Activated T-helper 1 cell treated with Interleukin-2 at 50 U/mL for 16 hours (primary cell): Measurements from ENCODE around the gene EZH2.

Source experiments
- DNase-seq: peaks from one replicate; pipeline ENCODE4 v3.0.0-alpha.2; 2020; ENCODE audit warnings: low read depth

The EZH2 gene

DNA sequence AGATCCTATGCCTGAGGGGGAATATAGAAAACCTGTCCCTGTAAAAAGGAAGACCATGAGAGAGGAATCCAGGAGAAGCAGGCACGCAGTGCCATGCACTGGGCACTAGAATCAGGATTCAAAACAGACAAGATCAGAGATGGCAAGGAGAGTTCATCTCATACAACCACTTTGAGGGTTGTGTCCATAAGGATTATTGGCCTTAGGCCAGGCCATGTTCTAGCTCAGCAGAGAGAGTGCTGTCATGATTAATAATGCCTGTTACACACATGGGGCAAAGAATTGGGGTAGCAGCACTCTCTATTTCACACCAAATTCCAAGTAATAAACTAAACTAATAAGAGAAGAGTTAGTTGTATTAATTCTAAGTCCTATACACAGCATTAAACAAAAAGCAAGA, 29.1 kb downstream of the EZH2 start:
- no peak for DNase-seq

DNA sequence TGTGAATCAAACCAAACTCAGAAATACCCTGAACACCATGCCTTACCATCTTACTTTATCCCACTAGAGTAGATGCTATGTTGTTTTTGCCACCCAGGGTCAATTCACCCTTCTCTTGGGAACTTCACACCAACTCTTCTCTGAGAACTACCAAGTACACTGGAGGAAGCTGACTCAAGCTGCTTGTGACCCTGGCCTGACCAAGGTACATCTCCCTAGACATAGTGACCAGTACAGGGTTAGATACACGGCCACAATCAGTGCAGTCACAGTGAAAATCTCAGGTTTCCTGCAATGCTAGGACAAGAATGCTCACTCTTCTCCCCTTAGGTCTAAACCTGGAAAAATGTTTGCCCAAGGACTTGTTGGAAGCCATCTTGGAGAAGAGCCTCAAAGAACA, 31.8 kb downstream of the EZH2 start:
- DNase-seq: no peak

DNA sequence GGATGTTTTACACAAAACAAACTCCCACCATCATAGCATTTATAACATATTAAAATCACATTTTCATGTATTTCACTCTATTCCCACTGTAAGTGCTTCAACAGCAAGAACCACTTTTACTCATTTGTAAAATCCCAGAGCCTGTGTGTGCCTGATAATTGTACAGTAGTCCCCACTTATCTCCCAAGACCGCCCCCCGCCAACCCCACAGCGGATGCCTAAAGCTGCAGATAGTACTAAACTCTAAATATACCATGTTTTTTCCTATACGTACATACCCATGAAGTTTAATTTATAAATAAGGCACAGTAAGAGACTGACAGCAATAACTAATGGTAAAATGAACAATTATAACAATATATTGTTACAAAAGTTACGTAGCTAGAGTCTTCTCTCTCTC, 33.5 kb downstream of the EZH2 start:
- DNase-seq: no peak

DNA sequence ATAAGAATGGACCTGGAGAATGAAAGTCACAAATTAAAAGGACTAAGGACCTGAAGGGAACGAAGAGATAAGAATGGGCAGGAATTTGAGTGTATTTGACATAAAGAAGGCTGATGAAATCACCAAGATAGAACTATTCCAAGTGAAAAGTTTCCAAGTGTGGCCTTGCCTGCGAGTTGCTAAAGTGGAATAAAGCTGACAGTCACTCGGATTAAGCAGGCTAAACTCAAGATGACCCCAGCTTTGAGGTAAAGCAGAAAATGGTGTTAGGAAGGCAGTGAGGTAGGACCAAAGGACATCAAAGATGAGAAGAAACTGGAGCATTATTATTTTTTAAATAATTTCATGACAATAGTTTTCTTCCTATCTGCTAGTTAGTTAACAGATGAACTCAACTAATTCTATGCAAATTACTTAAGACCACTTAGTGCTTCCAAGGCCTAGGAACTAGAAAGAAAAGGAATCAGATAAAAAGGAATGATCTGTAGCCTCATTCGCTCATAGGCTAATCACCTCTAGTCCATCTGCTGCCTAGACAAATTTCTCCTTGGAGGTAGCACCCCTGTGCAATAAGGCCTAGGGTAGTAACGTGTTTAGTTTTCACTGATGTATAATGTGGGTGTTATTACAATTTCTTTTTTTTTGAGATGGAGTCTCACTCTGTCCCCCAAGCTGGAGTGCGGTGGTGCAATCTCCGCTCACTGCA, 34.5 kb downstream of the EZH2 start:
- no peak for DNase-seq

DNA sequence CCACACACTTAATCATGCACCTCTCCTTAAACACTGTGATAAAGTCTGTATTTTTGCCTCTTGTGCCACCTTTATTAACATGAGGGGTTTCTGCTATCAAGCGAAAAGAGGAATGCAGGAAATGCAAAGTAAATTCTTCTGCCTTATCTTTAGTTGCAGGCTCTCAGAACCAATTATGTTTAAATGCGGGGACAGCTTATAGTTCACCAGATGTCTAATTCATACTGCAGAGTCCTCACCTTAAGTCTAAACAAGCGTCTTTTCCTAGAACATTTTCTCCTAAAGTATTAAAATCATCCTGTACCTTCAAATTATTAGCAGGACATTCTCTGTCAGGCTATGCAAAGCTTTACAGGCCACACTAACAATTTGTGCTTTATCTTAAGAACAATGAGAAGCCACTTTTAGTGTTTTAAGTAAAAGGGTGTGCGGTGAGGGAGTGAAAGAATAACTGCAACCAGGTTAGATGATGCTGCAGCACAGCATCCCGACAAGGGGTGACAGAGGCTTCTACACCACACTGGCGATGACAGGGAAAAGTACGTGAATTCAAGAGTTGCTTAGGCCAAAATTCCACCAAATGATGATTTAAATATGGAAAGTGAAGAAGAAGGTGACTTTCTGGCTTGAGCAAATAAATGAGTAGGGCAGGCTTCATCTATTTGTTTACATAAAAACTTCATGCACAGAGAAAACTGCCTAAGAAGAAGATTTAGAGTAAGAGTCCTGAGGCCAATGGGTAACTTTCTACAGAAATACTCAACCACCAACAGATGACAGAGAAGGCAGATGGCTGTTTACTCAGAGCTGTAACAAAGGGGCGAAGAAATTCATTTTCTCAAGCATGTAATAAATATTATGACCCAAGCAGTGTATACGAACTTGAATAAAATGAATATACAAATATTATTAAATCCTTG, 36.0 kb downstream of the EZH2 start:
- DNase-seq: no peak

DNA sequence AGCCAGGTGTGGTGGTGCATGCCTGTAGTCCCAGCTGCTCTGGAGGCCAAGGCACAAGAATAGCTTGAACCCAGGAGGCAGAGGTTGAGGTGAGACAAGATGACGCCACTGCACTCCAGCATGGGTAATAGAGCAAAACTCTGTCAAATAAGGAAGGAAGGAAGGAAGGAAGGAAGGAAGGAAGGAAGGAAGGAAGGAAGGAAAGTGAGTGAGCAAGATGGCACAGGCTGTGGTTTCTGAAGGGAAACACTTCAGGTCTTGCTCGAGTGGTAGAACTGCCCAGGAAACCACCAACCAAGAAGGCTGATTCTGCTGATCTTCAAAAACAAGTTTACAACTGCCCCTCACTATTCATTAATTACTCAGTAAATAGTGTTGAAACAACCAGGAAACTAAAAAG, 45.2 kb downstream of the EZH2 start:
- no peak for DNase-seq

DNA sequence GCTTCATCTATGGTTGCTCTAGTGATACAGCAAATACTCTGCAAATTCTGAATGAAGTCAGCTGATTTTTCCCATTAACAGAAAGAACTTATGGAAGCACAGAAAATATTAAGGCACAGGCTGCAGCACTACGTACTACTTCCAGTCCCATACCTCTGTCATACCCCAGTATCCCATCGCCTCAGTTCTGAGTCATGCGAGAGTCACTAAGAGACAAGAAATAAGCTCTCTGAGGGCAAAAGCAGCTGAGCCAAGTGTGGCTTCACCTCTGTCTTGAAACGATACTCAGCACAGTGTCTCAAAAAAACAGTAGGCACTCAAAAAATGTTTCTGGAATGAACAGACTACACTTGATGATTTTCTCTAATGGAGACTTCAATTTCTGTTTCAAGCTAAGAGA, 48.2 kb downstream of the EZH2 start:
- no peak for DNase-seq

DNA sequence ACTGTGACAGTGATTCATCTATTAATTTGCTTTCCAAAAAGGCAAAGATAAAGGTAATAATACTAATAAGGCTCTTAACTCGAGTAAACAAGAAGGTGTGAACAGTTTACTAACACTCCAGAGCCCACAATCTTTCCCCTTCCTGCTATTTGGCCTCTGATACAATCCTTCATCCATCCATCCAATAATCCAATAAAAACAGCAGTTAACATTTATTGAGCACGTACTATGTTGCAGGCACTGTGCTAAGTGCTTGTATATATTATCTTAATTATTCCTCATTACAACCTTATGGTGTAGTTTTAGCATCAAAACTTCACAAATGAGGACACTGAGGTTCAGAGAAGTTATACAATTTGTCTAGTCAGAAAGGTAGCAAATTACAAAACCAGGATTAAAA, 49.5 kb downstream of the EZH2 start:
- no peak for DNase-seq

DNA sequence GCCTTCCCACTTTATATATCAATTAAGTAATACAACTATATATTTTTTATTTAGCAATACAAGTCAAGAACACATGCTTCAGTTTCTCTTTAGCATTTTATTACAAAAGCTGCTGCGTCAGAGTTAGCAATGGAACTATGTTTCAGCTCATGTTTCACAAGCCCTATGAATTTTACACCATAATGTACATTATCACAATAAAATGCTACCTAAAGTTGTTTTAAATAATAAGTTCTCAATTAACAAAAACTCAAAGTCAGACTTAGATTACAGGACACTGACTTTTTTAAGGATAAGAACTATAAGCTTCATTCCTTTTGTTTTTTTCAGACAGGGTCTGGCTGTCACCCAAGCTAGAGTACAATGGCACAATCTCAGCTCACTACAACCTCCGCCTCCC, 52.3 kb downstream of the EZH2 start:
- DNase-seq: no peak

DNA sequence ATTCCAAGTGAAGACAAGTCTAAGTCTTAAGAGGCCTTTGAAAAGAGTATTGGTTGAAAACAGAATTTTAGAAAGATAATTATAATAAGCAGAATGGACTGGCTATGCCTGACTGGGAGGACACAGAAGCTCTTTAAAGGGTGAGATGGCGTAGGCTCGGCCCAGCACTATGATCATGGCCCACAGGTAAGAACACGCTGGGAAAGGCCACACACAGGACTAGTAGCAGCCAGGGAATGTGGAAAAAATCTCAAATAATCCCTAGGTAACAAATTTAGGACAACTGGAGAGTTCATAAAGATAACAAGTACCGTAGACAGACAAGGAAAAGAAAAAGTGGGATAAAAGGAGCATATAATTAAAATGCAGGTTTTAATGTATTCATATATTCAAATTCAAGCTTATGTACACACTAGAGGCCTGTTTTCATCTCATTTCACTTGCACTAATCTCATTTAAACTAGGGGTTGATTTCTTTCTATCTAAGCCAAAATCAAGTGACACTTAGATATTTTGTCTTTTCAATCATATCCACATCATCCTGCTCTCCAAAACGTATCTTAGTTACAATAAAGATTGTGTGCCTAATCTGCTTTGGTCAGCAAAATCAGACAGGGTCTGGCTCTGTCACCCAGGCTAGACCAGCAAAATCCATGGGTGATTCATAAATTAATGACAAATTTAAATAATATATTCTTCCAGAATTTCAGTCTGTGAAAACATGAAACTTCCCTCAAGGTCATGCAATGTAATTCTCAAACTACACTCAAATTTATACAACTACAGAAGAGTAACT, 53.0 kb downstream of the EZH2 start:
- DNase-seq: no peak

DNA sequence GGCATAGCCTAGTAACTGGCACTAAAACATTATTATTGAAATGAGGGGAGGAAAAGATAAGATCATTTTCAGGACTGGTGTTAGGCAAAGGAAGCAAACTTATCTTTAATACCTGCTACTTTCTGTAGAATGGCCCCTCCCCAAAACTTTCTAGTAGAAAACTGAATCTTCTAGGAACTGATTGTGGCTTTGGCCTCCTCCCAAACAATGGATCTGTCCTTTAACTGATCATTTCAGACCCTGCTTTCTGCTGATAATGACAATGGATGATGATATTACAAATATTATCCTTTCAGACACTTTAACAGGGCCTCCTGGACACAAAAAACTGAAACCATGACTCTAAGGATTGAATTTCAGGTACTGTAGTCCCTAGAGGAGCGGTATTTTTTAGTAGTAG, 55.1 kb downstream of the EZH2 start:
- no peak for DNase-seq

DNA sequence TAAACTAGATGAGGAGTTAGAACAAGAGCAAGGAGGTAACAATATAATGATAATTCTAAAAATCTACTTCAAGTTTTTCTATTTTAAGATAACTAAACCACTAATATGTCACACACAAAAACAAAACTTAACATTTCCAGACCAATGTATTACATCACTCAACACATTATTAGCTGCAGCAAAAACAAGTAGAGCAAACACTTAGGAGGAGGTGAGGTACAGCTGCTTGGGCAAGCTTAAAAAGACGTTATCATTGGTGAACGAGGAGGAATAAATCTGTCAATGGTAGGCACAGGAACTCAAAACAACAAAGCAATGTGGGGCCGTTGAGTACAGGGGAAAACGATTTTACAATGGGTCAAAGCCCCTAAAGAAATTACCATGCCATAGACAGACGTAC, 58.8 kb downstream of the EZH2 start:
- DNase-seq: no peak

DNA sequence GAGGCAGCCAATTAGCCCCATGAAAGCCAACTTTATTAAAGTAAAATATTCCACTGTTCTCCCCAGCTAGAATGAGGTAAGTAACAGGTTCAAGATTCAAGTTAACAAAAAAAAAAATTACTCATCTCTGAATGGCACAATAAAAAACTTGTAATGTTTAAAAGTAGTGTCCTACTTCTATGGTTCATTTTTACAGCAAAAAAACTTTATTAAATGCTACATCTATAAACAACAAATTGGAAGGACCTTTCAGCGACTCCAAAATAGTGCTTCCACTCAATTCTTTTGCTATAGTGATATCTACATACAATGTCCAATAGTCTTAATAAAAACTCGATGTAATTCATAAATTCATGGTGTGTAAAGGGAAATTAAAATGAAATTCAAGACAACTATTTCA, 59.2 kb downstream of the EZH2 start:
- DNase-seq: no peak

DNA sequence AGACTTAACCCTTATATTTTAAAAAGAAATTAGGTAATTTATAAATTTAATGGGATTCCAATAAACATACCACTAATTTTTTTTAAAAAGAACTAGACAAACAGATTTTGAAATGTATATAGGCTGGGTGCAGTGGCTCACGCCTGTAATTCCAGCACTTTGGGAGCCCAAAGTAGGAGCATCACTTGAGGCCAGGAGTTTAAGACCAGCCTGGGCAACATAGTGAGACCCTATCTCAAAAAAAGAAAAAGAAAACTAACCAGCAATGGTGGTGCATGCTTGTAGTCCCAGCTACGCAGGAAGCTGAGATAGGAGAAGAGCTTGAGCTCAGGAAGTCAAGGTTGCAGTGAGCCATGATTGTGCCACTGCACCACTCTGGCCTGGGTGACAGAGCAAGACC, 62.7 kb downstream of the EZH2 start:
- no peak for DNase-seq

DNA sequence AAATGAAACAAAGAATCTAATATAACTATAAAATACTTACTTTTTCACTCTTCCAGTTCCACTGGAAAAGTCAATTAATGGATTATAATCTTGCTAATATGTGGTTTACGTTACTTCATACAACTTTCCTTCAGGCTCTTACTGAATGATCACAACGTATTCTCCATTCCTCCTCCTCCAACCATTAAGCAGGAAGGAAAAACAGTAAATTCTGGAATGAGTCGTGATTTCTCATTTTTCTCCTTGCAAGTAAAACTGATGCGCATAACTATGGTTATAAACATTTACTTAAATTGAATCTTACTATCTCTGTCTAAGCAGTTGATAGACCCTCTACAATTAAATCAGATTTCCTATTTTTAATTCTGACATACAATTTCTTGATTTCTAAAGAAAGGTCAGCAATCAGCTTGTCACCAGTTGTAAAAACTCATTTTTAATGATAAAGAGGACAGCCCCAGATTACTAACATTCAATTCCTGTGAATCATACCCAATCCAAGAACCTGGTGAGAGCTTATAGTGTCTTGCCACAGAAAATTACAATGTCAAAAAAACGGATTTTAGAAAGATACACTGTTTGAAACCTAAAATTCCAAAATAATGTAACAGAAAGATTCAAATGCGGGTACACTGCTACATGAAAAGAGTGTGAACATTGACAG, 64.3 kb downstream of the EZH2 start:
- DNase-seq: no peak

DNA sequence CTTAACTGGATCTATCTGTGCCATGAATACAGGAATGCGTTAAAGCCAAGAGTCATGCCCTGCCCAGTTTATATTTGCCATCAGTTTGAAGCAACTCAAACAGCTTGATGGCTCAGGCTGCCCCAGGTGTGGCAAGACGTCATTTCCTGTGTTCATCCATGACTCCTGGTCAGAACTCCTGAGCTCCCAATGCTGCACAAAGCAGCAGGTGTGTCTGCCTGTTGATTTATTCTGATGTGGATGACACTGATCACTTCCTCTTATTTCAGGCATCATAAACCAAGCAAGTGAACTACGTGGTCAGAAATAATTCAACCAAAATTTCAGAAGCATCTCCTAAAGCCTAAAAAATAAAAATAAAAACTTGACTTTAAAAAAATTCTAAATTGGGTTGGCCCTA, 68.5 kb downstream of the EZH2 start:
- DNase-seq: no peak

DNA sequence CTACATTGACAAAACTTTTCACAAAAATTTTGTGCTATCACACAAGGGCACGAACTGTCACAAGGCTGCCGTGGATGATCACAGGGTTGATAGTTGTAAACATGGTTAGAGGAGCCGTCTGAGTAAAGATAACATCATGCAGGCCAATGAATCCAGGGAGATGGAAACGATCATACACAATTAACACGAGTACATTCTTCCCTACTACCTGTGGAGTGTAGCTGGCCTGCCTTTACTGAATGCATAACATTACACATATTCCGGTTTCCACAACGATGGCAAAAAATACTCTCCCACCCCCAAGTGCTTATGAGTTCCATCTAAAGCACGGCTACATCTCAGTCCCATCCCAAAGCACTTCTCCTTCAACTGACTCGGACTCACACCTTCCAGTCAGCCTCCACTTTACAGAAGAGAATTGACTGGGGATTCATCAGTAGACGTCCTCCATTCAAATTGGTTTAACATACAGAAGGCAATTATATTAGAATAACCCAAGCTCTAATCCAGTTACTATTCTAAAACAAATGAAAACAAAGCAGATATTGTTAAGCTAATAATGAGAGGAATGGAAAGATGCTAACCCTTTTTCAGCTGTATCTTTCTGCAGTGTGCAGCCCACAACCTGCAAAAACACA, 69.0 kb downstream of the EZH2 start:
- DNase-seq: no peak

DNA sequence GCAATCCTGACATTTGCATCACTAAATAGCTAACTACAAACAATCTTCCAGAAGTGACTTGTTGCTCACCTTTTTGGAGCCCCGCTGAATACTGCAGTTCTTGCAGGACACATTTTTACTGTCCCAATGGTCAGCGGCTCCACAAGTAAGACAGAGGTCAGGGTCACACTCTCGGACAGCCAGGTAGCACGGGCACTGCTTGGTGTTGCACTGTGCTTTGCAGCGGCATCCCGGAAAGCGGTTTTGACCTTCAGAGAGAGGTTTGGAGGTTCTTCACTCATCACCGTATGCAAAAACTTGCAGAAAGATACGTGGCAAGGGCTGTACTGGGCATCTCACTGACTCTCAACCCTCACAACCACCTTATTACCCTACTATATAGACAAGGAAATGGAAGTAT, 70.2 kb downstream of the EZH2 start:
- no peak for DNase-seq

DNA sequence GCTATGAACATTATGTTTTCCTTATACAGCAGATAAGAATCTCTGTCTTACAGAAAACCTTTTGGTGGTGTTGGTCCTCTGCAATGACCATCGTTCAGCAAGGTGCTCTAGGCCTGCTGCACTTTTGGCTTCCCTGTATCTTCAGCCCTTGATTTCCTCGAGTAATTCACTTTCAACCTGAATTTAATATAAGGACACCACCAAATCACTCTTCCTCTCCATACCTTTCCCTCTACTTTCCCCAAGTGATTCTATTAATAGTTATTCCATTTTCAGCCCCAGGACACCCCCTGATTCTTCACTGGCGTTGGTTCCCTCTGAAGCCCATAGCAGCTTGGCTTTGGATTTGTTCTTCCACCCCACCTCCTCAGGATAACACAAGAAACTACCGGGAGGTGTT, 72.2 kb downstream of the EZH2 start:
- no peak for DNase-seq

DNA sequence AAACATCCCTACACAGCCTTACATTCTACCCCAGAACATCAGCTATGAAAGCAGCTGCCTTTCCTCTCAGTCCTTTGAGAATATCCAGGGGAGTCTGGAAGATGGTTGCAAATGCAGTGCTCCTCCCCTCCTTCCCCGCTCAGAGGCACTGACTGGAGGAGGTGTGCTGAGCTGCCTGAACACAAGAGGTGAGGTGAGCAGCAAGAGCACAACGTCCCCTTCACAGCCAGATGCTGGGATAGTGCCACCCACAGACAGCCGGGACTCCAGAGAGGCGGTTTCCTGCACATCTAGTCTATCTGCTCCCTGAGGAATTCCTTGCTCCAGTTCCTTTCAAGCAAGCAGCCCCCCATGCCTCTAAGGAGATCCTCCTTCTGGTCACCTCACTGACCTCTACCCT, 74.2 kb downstream of the EZH2 start:
- no peak for DNase-seq

DNA sequence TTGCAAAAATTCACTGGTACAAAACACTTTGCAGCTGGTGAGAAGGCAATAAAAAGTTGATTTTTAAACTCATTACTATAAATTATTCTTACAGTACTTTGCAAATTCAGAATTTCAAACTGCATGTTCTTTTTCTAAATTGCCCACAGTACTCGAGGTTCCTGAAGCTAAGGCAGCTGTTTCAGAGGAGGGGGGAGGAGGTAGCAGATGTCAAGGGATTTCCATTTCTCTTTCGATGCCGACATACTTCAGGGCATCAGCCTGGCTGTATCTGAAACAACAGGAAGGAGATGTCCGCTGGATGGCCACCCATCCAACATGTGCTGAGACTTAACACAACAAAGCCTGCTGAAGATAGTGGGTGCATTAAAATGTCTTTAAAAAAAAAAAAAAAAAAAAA, 76.7 kb downstream of the EZH2 start:
- no peak for DNase-seq

DNA sequence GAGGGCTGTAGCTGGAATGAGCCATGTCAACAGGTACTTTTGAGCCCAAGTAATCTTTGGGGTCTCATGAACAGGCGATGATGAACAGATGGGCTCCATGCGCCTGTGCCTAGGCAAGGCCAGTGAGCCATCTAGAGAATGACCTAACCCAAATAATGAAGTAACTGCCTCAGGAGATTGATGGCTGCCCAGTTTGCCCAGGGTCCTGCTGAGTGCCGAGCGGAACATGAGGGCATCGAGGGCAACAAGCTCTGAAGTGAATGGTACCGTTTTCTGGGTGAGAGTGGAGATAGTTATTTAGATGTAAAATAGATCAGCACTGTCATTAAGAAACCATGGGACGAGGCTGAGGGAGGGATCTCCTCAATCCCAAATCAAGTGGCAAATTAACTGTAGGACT, 77.9 kb downstream of the EZH2 start:
- no peak for DNase-seq
